Measurements from ENCODE around the gene SLC13A4. TPM values are rescaled to one million over a fixed set of nuclear protein-coding genes. Genes with fewer than 3 reads are reported as not detected.

The SLC13A4 gene
- polyA plus RNA-seq, 1 donor from 2014 or later, result 1.4 TPM

DNA sequence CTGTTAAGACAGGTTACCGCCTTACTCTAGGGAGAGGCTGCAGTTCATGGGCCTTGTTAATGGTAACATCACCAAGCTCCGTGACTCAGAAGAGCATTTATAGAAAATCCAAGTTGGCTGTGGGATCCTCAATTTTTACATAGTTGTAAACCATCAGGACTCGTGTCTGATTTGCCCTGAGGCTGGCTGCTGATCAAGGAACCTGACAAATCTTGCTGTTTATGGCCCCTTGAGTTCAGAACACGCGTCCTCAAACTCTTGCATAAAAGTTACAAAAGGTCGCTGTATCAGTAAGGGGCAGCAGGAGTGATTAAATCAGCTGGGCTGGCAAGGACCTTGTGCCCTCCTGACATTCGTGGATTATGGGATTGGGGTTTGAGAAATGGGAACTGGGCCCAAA lies 4.6 kb downstream of the SLC13A4 start:
- Histone ChIP-seq H3K79me2 (replicated peaks; ENCODE audit: insufficient read depth, low read length) (no peaks in the 10 kb centered on the region), H3K27me3 (ENCODE audit: insufficient read depth, low read depth, low read length) (no peaks in the 10 kb centered on the region), H3K9ac (ENCODE audit: low read length) (no peak overlapping the region), H3K36me3 (ENCODE audit: insufficient read depth, low read length) (no peaks in the 10 kb centered on the region), H3F3A (ENCODE audit: insufficient read depth, low read length, poor library complexity, severe bottlenecking) (no peaks in the 10 kb centered on the region), H4K20me1 (ENCODE audit: insufficient read depth) (no peaks in the 10 kb centered on the region), H3K9me2 (ENCODE audit: insufficient read depth, low read length) (no peaks in the 10 kb centered on the region), H3K4me3 (ENCODE audit: low read length) (no peak overlapping the region), H3K9me3 (ENCODE audit: low read length) (no peaks in the 10 kb centered on the region), H3K4me2 (ENCODE audit: low read length) (no peak overlapping the region), H2AFZ (ENCODE audit: low read depth, low read length) (no peak overlapping the region), H3K27ac (ENCODE audit: low read length) (no peak overlapping the region)
- TF ChIP-seq, protein P1, sequence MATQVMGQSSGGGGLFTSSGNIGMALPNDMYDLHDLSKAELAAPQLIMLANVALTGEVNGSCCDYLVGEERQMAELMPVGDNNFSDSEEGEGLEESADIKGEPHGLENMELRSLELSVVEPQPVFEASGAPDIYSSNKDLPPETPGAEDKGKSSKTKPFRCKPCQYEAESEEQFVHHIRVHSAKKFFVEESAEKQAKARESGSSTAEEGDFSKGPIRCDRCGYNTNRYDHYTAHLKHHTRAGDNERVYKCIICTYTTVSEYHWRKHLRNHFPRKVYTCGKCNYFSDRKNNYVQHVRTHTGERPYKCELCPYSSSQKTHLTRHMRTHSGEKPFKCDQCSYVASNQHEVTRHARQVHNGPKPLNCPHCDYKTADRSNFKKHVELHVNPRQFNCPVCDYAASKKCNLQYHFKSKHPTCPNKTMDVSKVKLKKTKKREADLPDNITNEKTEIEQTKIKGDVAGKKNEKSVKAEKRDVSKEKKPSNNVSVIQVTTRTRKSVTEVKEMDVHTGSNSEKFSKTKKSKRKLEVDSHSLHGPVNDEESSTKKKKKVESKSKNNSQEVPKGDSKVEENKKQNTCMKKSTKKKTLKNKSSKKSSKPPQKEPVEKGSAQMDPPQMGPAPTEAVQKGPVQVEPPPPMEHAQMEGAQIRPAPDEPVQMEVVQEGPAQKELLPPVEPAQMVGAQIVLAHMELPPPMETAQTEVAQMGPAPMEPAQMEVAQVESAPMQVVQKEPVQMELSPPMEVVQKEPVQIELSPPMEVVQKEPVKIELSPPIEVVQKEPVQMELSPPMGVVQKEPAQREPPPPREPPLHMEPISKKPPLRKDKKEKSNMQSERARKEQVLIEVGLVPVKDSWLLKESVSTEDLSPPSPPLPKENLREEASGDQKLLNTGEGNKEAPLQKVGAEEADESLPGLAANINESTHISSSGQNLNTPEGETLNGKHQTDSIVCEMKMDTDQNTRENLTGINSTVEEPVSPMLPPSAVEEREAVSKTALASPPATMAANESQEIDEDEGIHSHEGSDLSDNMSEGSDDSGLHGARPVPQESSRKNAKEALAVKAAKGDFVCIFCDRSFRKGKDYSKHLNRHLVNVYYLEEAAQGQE (IDR thresholded peaks at IDR 0.05; ENCODE audit: borderline replicate concordance), result no peak
- TF ChIP-seq EP300 (conservative IDR thresholded peaks at IDR 0.05; ENCODE audit: poor library complexity, severe bottlenecking) (no peak), POLR2AphosphoS5 (IDR thresholded peaks at IDR 0.05) (no peak), CTCF (IDR thresholded peaks at IDR 0.05; ENCODE audit: poor library complexity, severe bottlenecking) (no peak), EZH2 (IDR thresholded peaks at IDR 0.05; ENCODE audit: borderline replicate concordance, insufficient read depth, low read length, poor library complexity, severe bottlenecking) (no peak), SMC3 (conservative IDR thresholded peaks at IDR 0.05; ENCODE audit: poor library complexity) (no peak), RAD21 (conservative IDR thresholded peaks at IDR 0.05) (no peak), TAF1 (IDR thresholded peaks at IDR 0.05; ENCODE audit: low read depth) (no peak), MXI1 (conservative IDR thresholded peaks at IDR 0.05; ENCODE audit: poor library complexity, severe bottlenecking) (no peak)

DNA sequence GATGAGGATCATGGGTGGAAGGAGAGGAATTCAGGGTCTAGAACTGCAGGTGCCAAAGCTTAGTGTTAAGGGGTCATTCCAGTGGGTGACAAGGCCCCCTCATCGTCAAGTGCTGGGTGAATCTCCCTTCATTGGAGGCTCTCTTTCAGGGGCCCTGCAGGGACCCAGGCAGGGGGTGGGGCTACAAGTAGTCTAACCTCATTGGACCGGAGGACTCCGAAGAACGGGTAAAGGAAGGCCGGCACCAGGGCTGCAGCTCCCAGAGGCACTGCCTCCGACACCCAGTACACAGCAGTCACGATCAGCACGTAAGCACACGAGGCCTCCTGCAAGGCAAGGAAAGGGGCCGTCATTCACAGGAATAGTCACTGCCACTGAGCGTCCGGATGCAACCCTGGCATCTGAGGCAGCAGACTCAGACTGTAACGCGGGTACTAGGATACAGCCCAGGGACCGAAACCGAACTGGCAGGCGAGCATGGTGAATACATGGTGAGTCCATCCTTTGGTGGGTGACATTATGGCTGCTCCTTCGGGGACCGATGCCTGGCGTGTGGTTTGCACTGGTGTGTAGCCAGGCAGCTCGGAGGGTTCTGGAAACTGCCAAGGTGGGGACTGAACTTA lies 6.7 kb downstream of the SLC13A4 start:
- no peaks in the 10 kb centered on the region for H3K79me2 ChIP-seq (replicated peaks; ENCODE audit: insufficient read depth, low read length)
- no peaks in the 10 kb centered on the region for H3K36me3 ChIP-seq (ENCODE audit: insufficient read depth, low read length)
- TF ChIP-seq RAD21 (conservative IDR thresholded peaks at IDR 0.05) (no peak), CTCF (IDR thresholded peaks at IDR 0.05; ENCODE audit: poor library complexity, severe bottlenecking) (no peak)
- no peaks in the 10 kb centered on the region for H4K20me1 ChIP-seq (ENCODE audit: insufficient read depth)
- H3F3A ChIP-seq (ENCODE audit: insufficient read depth, low read length, poor library complexity, severe bottlenecking), result no peaks in the 10 kb centered on the region
- no peak overlapping the region for H3K4me3 ChIP-seq (ENCODE audit: low read length)
- H3K27ac ChIP-seq (ENCODE audit: low read length), result no peak overlapping the region
- no peak overlapping the region for H2AFZ ChIP-seq (ENCODE audit: low read depth, low read length)
- H3K27me3 ChIP-seq (ENCODE audit: insufficient read depth, low read depth, low read length), result no peaks in the 10 kb centered on the region
- H3K9me2 ChIP-seq (ENCODE audit: insufficient read depth, low read length), result no peaks in the 10 kb centered on the region
- H3K9me3 ChIP-seq (ENCODE audit: low read length), result no peaks in the 10 kb centered on the region
- H3K4me2 ChIP-seq (ENCODE audit: low read length), result no peak overlapping the region
- H3K9ac ChIP-seq (ENCODE audit: low read length), result no peak overlapping the region

Data from neural cell (in vitro differentiated cells).